Muscle layer of colon (tissue), 2 donors: ENCODE results near the gene SLC44A4.
"Not testable (repeated sequence)": the region's sequence is repeated elsewhere in the genome, so short reads cannot be mapped to it uniquely, and the experiment has no call there.

Experiments used
- H3K27ac ChIP-seq: one replicate; pipeline ENCODE4 v1.7.0; 2013; ENCODE audit warnings: low read depth, mild to moderate bottlenecking, low read length, moderate library complexity
- H3K27me3 ChIP-seq, 2 donors: one replicate each; pipeline ENCODE4 v1.7.0; 2013; ENCODE audit warnings: low read length in 2 of 2, mild to moderate bottlenecking in 2 of 2; ENCODE audit not compliant: insufficient read depth in 2 of 2, control insufficient read depth in 1 of 2
- H3K36me3 ChIP-seq: one replicate; pipeline ENCODE4 v1.7.0; 2013; ENCODE audit warnings: mild to moderate bottlenecking, low read length; ENCODE audit not compliant: insufficient read depth
- H3K4me1 ChIP-seq: one replicate; pipeline ENCODE4 v1.7.0; 2013; ENCODE audit warnings: mild to moderate bottlenecking, low read length; ENCODE audit not compliant: insufficient read depth
- H3K4me3 ChIP-seq, 2 donors: one replicate each; pipeline ENCODE4 v1.7.0; 2013; ENCODE audit warnings: low read length in 2 of 2, low read depth in 1 of 2, mild to moderate bottlenecking in 1 of 2, moderate library complexity in 1 of 2
- H3K9ac ChIP-seq: one replicate; pipeline ENCODE4 v1.7.0; 2013; ENCODE audit warnings: low read length
- H3K9me3 ChIP-seq: one replicate; pipeline ENCODE4 v1.7.0; 2013; ENCODE audit warnings: mild to moderate bottlenecking, low read length
- donor health status: abdominal sarcoma.
- donor health status: Adenocarcinoma of cecum.

Gene SLC44A4

GRCh38 chr6:31877651-31878161 lies 1.1 kb downstream of the SLC44A4 start:
- Histone ChIP-seq H3K4me3 (no peak overlapping the region), H3K27ac (no peak overlapping the region)

GRCh38 chr6:31877125-31877650 lies 1.6 kb downstream of the SLC44A4 start:
- no peak overlapping the region for H3K9ac ChIP-seq
- no peaks in the 10 kb centered on the region for H3K9me3 ChIP-seq
- H3K36me3 ChIP-seq = peaks cover 23% of the 10 kb centered on the region
- no peak overlapping the region for H3K27ac ChIP-seq
- peaks cover 5% of the 10 kb centered on the region for H3K4me1 ChIP-seq
- no peaks in the 10 kb centered on the region for H3K27me3 ChIP-seq
- no peak overlapping the region for H3K4me3 ChIP-seq

More at GRCh38 chr6:31877651-31878161, 1.1 kb downstream of the SLC44A4 start:
- Histone ChIP-seq H3K9ac (no peak overlapping the region), H3K4me1 (peaks cover 5% of the 10 kb centered on the region), H3K9me3 (no peaks in the 10 kb centered on the region), H3K36me3 (peaks cover 29% of the 10 kb centered on the region), H3K27me3 (no peaks in the 10 kb centered on the region)

GRCh38 chr6:31876357-31876756 lies 2.4 kb downstream of the SLC44A4 start:
- Histone ChIP-seq H3K27ac (no peak overlapping the region), H3K4me3 (no peak overlapping the region), H3K9me3 (no peaks in the 10 kb centered on the region), H3K4me1 (peaks cover 5% of the 10 kb centered on the region), H3K36me3 (peaks cover 20% of the 10 kb centered on the region), H3K9ac (no peak overlapping the region), H3K27me3 (no peaks in the 10 kb centered on the region)

GRCh38 chr6:31875877-31876276 lies 2.9 kb downstream of the SLC44A4 start:
- Histone ChIP-seq H3K27me3 (no peaks in the 10 kb centered on the region), H3K4me1 (peaks cover 5% of the 10 kb centered on the region), H3K36me3 (peaks cover 15% of the 10 kb centered on the region), H3K4me3 (no peak overlapping the region), H3K27ac (no peak overlapping the region), H3K9ac (no peak overlapping the region), H3K9me3 (no peaks in the 10 kb centered on the region)

DNA sequence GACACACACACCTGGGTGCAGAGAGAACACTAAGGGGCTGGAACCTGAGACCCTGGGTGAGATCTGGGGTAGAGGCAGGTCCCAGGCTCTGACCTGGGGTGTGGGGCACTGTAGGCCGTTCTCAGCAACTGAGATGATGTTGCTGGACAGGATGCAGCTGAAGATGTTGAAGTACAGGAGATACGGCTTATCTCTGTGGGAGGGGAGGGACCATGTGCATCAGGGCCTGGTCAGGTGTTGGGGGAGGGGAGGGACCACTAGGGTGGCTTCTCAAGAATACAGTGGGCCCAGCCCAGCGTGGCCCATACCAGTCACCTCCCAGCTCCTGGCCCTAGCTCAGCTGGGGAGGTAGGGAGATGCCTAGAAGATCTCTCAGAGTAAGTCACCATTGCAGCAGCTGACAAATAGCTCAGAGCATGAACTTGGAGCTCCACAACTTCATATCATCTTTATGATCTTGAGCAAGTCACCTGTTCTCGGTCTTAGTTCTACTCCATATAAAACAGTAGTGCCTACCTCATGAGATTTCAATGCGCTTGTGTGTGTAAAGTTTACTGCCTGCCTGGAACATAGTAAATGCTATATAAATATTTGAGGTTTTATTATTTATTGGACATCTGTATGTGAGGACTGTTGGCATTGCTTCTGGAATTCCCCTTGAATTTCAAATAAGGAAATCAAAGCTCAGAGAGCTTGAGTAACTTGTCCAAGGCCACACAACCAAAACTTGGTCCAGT lies 3.8 kb downstream of the SLC44A4 start:
- no peaks in the 10 kb centered on the region for H3K9me3 ChIP-seq
- H3K27ac ChIP-seq = no peak overlapping the region
- H3K9ac ChIP-seq = no peak overlapping the region
- H3K36me3 ChIP-seq = peaks cover 6% of the 10 kb centered on the region
- no peaks in the 10 kb centered on the region for H3K27me3 ChIP-seq
- no peak overlapping the region for H3K4me3 ChIP-seq
- H3K4me1 ChIP-seq = peaks cover 5% of the 10 kb centered on the region

DNA sequence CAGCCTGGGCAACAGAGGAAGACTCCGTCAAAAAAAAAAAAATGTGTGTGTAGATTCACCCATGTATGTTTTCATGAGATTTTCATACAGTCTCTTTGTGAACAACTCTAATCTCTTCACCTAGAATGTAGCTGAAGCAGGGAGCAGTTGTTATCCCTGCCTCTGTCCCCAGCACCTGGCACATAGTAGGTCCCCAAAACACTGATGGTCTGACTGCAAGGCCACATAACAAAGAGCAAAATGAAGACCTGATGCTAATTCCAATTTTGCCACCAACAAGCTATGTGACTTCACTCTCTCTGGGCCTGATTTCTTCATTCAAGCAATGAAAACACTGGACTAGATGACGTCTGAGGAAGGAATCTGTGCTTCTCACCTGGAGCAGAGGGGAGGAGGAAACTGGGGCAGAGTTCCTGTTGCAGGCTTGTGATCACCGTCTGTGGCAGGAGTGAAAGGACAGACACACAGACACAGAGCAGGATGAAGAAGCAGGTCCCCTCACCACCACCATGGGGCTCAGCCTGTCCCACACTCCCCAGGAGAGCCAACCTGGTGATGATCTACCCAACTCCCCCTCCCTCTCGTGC lies 4.6 kb downstream of the SLC44A4 start:
- Histone ChIP-seq H3K4me1 (peaks cover 5% of the 10 kb centered on the region), H3K27me3 (no peaks in the 10 kb centered on the region), H3K9me3 (no peaks in the 10 kb centered on the region), H3K9ac (no peak overlapping the region), H3K27ac (no peak overlapping the region), H3K36me3 (no peaks in the 10 kb centered on the region), H3K4me3 (no peak overlapping the region)

- Histone ChIP-seq H3K27me3 (no peaks in the 10 kb centered on the region), H3K9me3 (no peaks in the 10 kb centered on the region), H3K4me3 (no peak overlapping the region), H3K36me3 (no peaks in the 10 kb centered on the region), H3K4me1 (peaks cover 5% of the 10 kb centered on the region), H3K27ac (no peak overlapping the region), H3K9ac (no peak overlapping the region)
Measured at GRCh38 chr6:31871046-31871659, 7.6 kb downstream of the SLC44A4 start.

DNA sequence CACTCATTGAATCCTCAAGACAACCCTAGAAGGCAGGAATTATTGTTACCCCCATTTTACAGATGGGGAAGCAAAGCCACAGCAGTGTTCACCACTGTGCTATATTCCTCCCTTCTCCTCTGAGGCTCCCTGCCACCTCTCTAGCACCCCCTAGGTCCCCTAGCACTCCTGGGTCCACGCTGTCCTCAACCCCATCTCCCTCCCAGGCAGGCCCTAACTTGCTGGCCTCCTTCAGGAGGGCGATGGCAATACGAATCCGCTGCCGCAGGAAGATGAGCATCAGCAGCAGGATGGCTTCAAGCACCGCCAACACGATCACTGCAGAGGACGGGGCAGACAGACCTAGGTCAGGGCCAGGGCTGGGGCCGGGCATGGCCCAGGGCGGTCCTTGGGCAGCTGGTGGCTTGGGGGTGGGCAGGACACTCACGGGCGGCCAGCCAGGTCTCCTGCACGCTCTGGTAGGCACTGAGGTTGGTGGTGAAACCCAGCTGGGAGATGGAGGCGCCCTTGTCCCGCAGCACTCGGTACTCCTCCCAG lies 8.3 kb downstream of the SLC44A4 start:
- Histone ChIP-seq H3K27ac (no peak overlapping the region), H3K36me3 (no peaks in the 10 kb centered on the region), H3K9ac (no peak overlapping the region), H3K4me1 (peaks cover 5% of the 10 kb centered on the region), H3K27me3 (no peaks in the 10 kb centered on the region), H3K9me3 (no peaks in the 10 kb centered on the region), H3K4me3 (no peak overlapping the region)

DNA sequence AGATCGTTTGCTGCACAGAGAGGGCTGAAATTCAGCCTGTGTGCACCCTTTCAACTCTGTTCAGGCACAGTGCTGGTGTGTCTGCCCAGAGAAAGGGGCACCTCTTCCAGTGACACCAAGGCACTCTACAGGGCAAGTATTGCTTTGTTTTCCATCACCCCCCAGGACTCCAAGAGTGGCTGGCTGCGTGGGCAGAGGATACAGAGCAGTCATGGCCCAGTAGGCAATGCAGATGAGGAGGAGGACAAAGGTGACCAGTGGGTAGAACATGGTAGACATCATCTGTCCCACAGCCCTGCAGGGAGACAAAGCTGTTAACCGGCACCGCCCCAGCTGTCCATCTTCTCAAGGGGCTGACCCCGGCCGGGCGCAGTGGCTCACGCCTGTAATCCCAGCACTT lies 9.5 kb downstream of the SLC44A4 start:
- Histone ChIP-seq H3K9me3 (no peaks in the 10 kb centered on the region), H3K36me3 (no peaks in the 10 kb centered on the region), H3K4me3 (no peak overlapping the region), H3K4me1 (peaks cover 2% of the 10 kb centered on the region), H3K27ac (no peak overlapping the region), H3K9ac (no peak overlapping the region), H3K27me3 (no peaks in the 10 kb centered on the region)

- not testable (repeated sequence) for H3K9me3 ChIP-seq, H3K27me3 ChIP-seq, H3K4me3 ChIP-seq, H3K9ac ChIP-seq, H3K36me3 ChIP-seq, H3K4me1 ChIP-seq, H3K27ac ChIP-seq
Measured at GRCh38 chr6:31868658-31868971, 10.2 kb downstream of the SLC44A4 start.

DNA sequence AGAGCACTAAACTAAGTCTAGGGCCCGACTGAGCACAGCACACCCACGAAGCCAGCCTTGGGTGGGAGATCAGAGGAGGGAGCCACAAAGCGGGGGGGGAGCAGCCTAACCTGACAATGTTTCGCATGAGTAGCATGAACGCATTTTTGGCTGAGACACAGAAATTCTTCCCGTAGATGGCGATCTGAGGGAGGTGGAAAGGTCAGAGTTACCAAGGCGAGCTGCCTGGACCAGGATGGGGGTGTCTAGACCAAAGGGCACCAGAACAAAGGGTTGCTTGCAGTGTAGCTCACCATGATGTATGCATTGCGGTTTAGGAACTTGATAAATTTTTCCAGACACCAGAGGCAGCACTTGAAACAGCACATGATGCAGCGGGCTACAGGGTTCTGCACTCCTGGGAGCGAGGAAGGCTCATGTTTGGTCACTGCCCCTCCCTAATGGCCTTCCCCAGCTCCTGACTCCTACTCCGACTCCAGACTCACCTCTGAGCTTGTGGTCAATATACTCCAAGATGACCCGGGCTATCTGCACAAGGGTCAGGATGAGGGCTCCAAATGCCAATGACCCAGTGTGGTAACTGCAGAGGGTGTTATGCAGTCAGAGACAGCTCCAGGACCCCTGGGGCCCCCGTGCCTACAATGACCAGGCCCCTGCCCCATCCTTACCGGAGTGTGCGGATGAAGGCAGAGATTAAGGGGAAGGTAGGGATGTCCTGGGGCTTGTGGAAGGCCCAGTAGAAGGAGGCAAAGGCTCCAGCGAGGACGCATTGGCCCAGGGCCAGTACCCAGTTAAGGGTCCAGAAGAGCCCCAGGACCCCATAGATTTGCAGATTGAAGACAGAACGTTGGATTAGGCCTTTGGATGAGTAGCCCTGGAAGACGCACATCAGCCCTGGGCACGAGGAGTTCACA lies 13.3 kb downstream of the SLC44A4 start:
- Histone ChIP-seq H3K27ac (no peak overlapping the region), H3K9me3 (no peaks in the 10 kb centered on the region), H3K9ac (no peak overlapping the region), H3K4me3 (no peak overlapping the region), H3K4me1 (peaks cover 17% of the 10 kb centered on the region), H3K36me3 (peaks cover 6% of the 10 kb centered on the region), H3K27me3 (no peaks in the 10 kb centered on the region)
